Mesendoderm (in vitro differentiated cells): ENCODE data around the gene KCNK18.

Experiments
- DNase-seq: peaks from one replicate; pipeline ENCODE4 v3.0.0; 2013
- H2AK5ac ChIP-seq: 2 replicates; pipeline ENCODE4 v1.6.1; 2013; ENCODE audit warnings: low read length, inconsistent platforms
- H2BK120ac ChIP-seq: 2 replicates; pipeline ENCODE4 v1.6.1; 2013; ENCODE audit warnings: low read depth, mild to moderate bottlenecking, low read length, moderate library complexity, mixed read lengths
- H2BK15ac ChIP-seq: replicated peaks from 2 replicates; pipeline ENCODE4 v1.6.1; 2013; ENCODE audit warnings: low read depth, mild to moderate bottlenecking, moderate library complexity
- H2BK5ac ChIP-seq: 2 replicates; pipeline ENCODE4 v1.6.1; 2013; ENCODE audit warnings: low read length, inconsistent platforms
- H3K18ac ChIP-seq: 2 replicates; pipeline ENCODE4 v1.6.1; 2013; ENCODE audit warnings: mild to moderate bottlenecking, low read length, mixed read lengths
- H3K23ac ChIP-seq: one replicate; pipeline ENCODE4 v1.6.1; 2013; ENCODE audit warnings: low read length
- H3K27ac ChIP-seq: 2 replicates; pipeline ENCODE4 v1.5.1; 2013; ENCODE audit warnings: low read depth, mild to moderate bottlenecking, inconsistent platforms, low read length, moderate library complexity
- H3K27me3 ChIP-seq: 2 replicates; pipeline ENCODE4 v1.6.1; 2013; ENCODE audit warnings: low read length, control low read depth, mild to moderate bottlenecking, inconsistent platforms; ENCODE audit not compliant: insufficient read depth, poor library complexity
- H3K36me3 ChIP-seq: 2 replicates; pipeline ENCODE4 v1.6.1; 2013; ENCODE audit warnings: low read length, inconsistent platforms; ENCODE audit not compliant: control insufficient read depth, insufficient read depth
- H3K4ac ChIP-seq: one replicate; pipeline ENCODE4 v1.6.1; 2013; ENCODE audit warnings: low read depth, mild to moderate bottlenecking, low read length, moderate library complexity
- H3K4me1 ChIP-seq: 2 replicates; pipeline ENCODE4 v1.6.1; 2013; ENCODE audit warnings: low read depth, low read length, inconsistent platforms; ENCODE audit not compliant: control insufficient read depth
- H3K4me2 ChIP-seq: 2 replicates; pipeline ENCODE4 v1.6.1; 2013; ENCODE audit warnings: low read length
- H3K4me3 ChIP-seq: 2 replicates; pipeline ENCODE4 v1.5.1; 2013; ENCODE audit warnings: mild to moderate bottlenecking, low read length
- H3K56ac ChIP-seq: one replicate; pipeline ENCODE4 v1.6.1; 2013; ENCODE audit warnings: low read length
- H3K79me1 ChIP-seq: 2 replicates; pipeline ENCODE4 v1.6.1; 2013; ENCODE audit warnings: low read length, inconsistent platforms
- H3K79me2 ChIP-seq: 2 replicates; pipeline ENCODE4 v1.6.1; 2013; ENCODE audit warnings: mild to moderate bottlenecking, low read length; ENCODE audit not compliant: control insufficient read depth, insufficient read depth
- H3K9ac ChIP-seq: 2 replicates; pipeline ENCODE4 v1.6.1; 2013; ENCODE audit warnings: low read length, inconsistent platforms
- H4K5ac ChIP-seq: one replicate; pipeline ENCODE4 v1.6.1; 2013; ENCODE audit warnings: low read length
- H4K8ac ChIP-seq: one replicate; pipeline ENCODE4 v1.6.1; 2013; ENCODE audit warnings: low read depth, mild to moderate bottlenecking, control low read depth, low read length, moderate library complexity
- WGBS: extraction: QIAGEN DNeasy Blood & Tissue Kit; methylation state at CpG from one replicate; pipeline ENCODE4 v1.1.7; 2013; ENCODE audit warnings: low lambda C conversion rate, missing lambda C conversion rate; ENCODE audit not compliant: insufficient coverage; ENCODE audit errors: extremely low coverage; 5-methylcytosine and 5-hydroxymethylcytosine counted together

Gene KCNK18

GRCh38 chr10:117167789-117168674 is 29.3 kb upstream of the KCNK18 start:
- H3K4ac ChIP-seq = no peak overlapping the region
- H4K8ac ChIP-seq = no peak overlapping the region
- no peaks in the 10 kb centered on the region for H3K4me1 ChIP-seq
- no peak overlapping the region for H2AK5ac ChIP-seq
- H3K79me1 ChIP-seq = no peaks in the 10 kb centered on the region
- peak overlapping the region; percentile 34 for H3K4me3 ChIP-seq
- no peak overlapping the region for H3K27ac ChIP-seq
- H3K4me2 ChIP-seq = peak overlapping the region; percentile 94
- no peak overlapping the region for H2BK5ac ChIP-seq
- H3K27me3 ChIP-seq = peaks cover 60% of the 10 kb centered on the region
- H4K5ac ChIP-seq = no peak overlapping the region
- H3K56ac ChIP-seq = peak overlapping the region; percentile 92
- peak overlapping the region; percentile 63 for H3K9ac ChIP-seq
- H2BK120ac ChIP-seq = no peak overlapping the region
- H3K36me3 ChIP-seq = no peaks in the 10 kb centered on the region
- H3K18ac ChIP-seq = no peak overlapping the region
- WGBS = no CpG with 5 or more reads among the region's 75 CpGs
- peak; percentile 74 for DNase-seq
- H3K23ac ChIP-seq = no peak overlapping the region
- no peak overlapping the region for H2BK15ac ChIP-seq
- H3K79me2 ChIP-seq = no peaks in the 10 kb centered on the region

- Histone ChIP-seq H2BK120ac (no peak overlapping the region), H3K56ac (no peak overlapping the region), H3K18ac (no peak overlapping the region), H3K27me3 (peaks cover 58% of the 10 kb centered on the region), H3K36me3 (no peaks in the 10 kb centered on the region), H3K27ac (no peak overlapping the region), H3K23ac (no peak overlapping the region), H4K8ac (no peak overlapping the region), H2AK5ac (no peak overlapping the region), H2BK15ac (no peak overlapping the region), H2BK5ac (no peak overlapping the region), H4K5ac (no peak overlapping the region), H3K4ac (no peak overlapping the region), H3K4me1 (no peaks in the 10 kb centered on the region), H3K79me1 (no peaks in the 10 kb centered on the region), H3K4me3 (no peak overlapping the region), H3K9ac (no peak overlapping the region), H3K79me2 (no peaks in the 10 kb centered on the region), H3K4me2 (no peak overlapping the region)
- WGBS = no CpG with 5 or more reads among the region's 25 CpGs
- DNase-seq = no peak
Measured at GRCh38 chr10:117168729-117169128, 28.6 kb upstream of the KCNK18 start.

GRCh38 chr10:117169480-117169879 is 27.8 kb upstream of the KCNK18 start:
- no peak for DNase-seq
- no peak overlapping the region for H4K5ac ChIP-seq
- no CpG with 5 or more reads among the region's 2 CpGs for WGBS
- no peaks in the 10 kb centered on the region for H3K79me1 ChIP-seq
- no peak overlapping the region for H4K8ac ChIP-seq
- H2BK5ac ChIP-seq = no peak overlapping the region
- no peaks in the 10 kb centered on the region for H3K79me2 ChIP-seq
- H2BK15ac ChIP-seq = no peak overlapping the region
- no peak overlapping the region for H3K9ac ChIP-seq
- no peak overlapping the region for H2AK5ac ChIP-seq
- no peak overlapping the region for H3K18ac ChIP-seq
- no peak overlapping the region for H2BK120ac ChIP-seq
- no peak overlapping the region for H3K4ac ChIP-seq
- no peak overlapping the region for H3K56ac ChIP-seq
- H3K23ac ChIP-seq = no peak overlapping the region
- H3K4me1 ChIP-seq = no peaks in the 10 kb centered on the region
- no peak overlapping the region for H3K4me3 ChIP-seq
- no peaks in the 10 kb centered on the region for H3K36me3 ChIP-seq
- no peak overlapping the region for H3K4me2 ChIP-seq
- H3K27me3 ChIP-seq = peaks cover 50% of the 10 kb centered on the region
- H3K27ac ChIP-seq = no peak overlapping the region

- no peaks in the 10 kb centered on the region for H3K79me2 ChIP-seq
- no peaks in the 10 kb centered on the region for H3K4me1 ChIP-seq
- H4K8ac ChIP-seq = no peak overlapping the region
- no peak overlapping the region for H3K9ac ChIP-seq
- DNase-seq = peak; percentile 57
- no peak overlapping the region for H3K56ac ChIP-seq
- no CpG with 5 or more reads among the region's 6 CpGs for WGBS
- no peak overlapping the region for H2AK5ac ChIP-seq
- peaks cover 43% of the 10 kb centered on the region for H3K27me3 ChIP-seq
- H4K5ac ChIP-seq = no peak overlapping the region
- H2BK5ac ChIP-seq = no peak overlapping the region
- H3K4ac ChIP-seq = no peak overlapping the region
- no peak overlapping the region for H2BK15ac ChIP-seq
- no peak overlapping the region for H3K4me3 ChIP-seq
- no peak overlapping the region for H2BK120ac ChIP-seq
- no peak overlapping the region for H3K27ac ChIP-seq
- no peak overlapping the region for H3K4me2 ChIP-seq
- no peaks in the 10 kb centered on the region for H3K36me3 ChIP-seq
- H3K18ac ChIP-seq = no peak overlapping the region
- H3K79me1 ChIP-seq = no peaks in the 10 kb centered on the region
- no peak overlapping the region for H3K23ac ChIP-seq
Measured at GRCh38 chr10:117170244-117170643, 27.0 kb upstream of the KCNK18 start.

- Histone ChIP-seq H3K27me3 (peaks cover 13% of the 10 kb centered on the region), H3K23ac (no peak overlapping the region)
- no CpG with 5 or more reads among the region's 16 CpGs for WGBS
Measured at GRCh38 chr10:117174439-117175214, 22.7 kb upstream of the KCNK18 start.

More at GRCh38 chr10:117174439-117175214, 22.7 kb upstream of the KCNK18 start:
- Histone ChIP-seq H3K79me2 (no peaks in the 10 kb centered on the region), H3K36me3 (no peaks in the 10 kb centered on the region), H3K27ac (no peak overlapping the region), H3K4ac (no peak overlapping the region), H3K79me1 (no peaks in the 10 kb centered on the region), H3K18ac (no peak overlapping the region), H2BK5ac (no peak overlapping the region), H3K56ac (no peak overlapping the region), H2AK5ac (no peak overlapping the region), H3K9ac (peak overlapping the region; percentile 4), H3K4me2 (peak overlapping the region; percentile 60), H4K5ac (no peak overlapping the region), H3K4me1 (peaks cover 2% of the 10 kb centered on the region), H4K8ac (no peak overlapping the region), H3K4me3 (peak overlapping the region; percentile 2), H2BK15ac (no peak overlapping the region), H2BK120ac (no peak overlapping the region)
- DNase-seq = peak; percentile 91
